SU-DHL-6 (cell line): ENCODE measurements around the gene ECE2.
A peak's percentile ranks its signal among the peaks of the same experiment; 100 is the strongest.

Experiments
- H2AFZ ChIP-seq: fragments of 200-600 bp; sonication (generic); 2 replicates; pipeline ENCODE4 v1.6.1; 2014; ENCODE audit warnings: low read depth, mild to moderate bottlenecking, moderate library complexity, mixed read lengths, antibody characterized with exemption, low read length; ENCODE audit not compliant: severe bottlenecking
- H3F3A ChIP-seq: fragments of 200-600 bp; shearing (Covaris generic); 2 replicates; pipeline ENCODE4 v1.6.0; 2016; ENCODE audit warnings: antibody characterized with exemption, mild to moderate bottlenecking; ENCODE audit not compliant: insufficient read depth
- H3K27ac ChIP-seq: fragments of 200-600 bp; sonication (generic); 2 replicates; pipeline ENCODE4 v1.5.1; 2016; ENCODE audit warnings: low read depth, mild to moderate bottlenecking, low read length, moderate library complexity, mixed read lengths
- H3K27me3 ChIP-seq: fragments of 200-600 bp; sonication (generic), shearing (Covaris generic); 2 replicates; pipeline ENCODE4 v1.6.0; 2014; ENCODE audit warnings: mild to moderate bottlenecking, low read length
- H3K36me3 ChIP-seq: fragments of 200-600 bp; sonication (generic); 2 replicates; pipeline ENCODE4 v1.6.1; 2014; ENCODE audit warnings: mild to moderate bottlenecking, low read length, mixed read lengths
- H3K4me2 ChIP-seq: fragments of 300-600, 200-600 bp; shearing (Covaris generic), sonication (generic); 2 replicates; pipeline ENCODE4 v1.6.0; 2014; ENCODE audit warnings: low read length, low read depth, mild to moderate bottlenecking; ENCODE audit not compliant: poor library complexity, severe bottlenecking
- H3K4me3 ChIP-seq: fragments of 200-600 bp; sonication (generic); 2 replicates; pipeline ENCODE4 v1.5.1; 2014; ENCODE audit warnings: antibody characterized with exemption, low read length, mild to moderate bottlenecking, mixed read lengths; ENCODE audit not compliant: insufficient read depth, poor library complexity, severe bottlenecking
- H3K79me2 ChIP-seq: fragments of 200-600 bp; sonication (generic); 2 replicates; pipeline ENCODE4 v1.6.1; 2014; ENCODE audit warnings: mild to moderate bottlenecking, low read length, moderate library complexity; ENCODE audit not compliant: insufficient read depth
- H3K9ac ChIP-seq: fragments of 200-600 bp; sonication (generic); 2 replicates; pipeline ENCODE4 v1.7.0; 2014; ENCODE audit warnings: mild to moderate bottlenecking, low read length
- H3K9me2 ChIP-seq: fragments of 200-600 bp; sonication (generic); replicated peaks from 2 replicates; pipeline ENCODE4 v1.6.1; 2014; ENCODE audit warnings: low read length; ENCODE audit not compliant: insufficient read depth
- H3K9me3 ChIP-seq: fragments of 200-600 bp; sonication (generic); 2 replicates; pipeline ENCODE4 v1.6.1; 2014; ENCODE audit warnings: low read length, mixed read lengths; ENCODE audit not compliant: insufficient read depth
- H4K20me1 ChIP-seq: fragments of 200-600 bp; sonication (generic); 2 replicates; pipeline ENCODE4 v1.6.1; 2014; ENCODE audit warnings: low read depth, mild to moderate bottlenecking, antibody characterized with exemption, low read length, moderate library complexity, mixed read lengths
- EZH2phosphoT487 ChIP-seq: fragments of 200-600 bp; sonication (generic), shearing (Covaris generic); conservative IDR thresholded peaks from 2 replicates; pipeline ENCODE4 v1.6.1; 2018; ENCODE audit warnings: mild to moderate bottlenecking, antibody characterized with exemption, low read length, moderate library complexity, mixed read lengths
- TF ChIP-seq, protein P1 (sequence below): fragments of 200-600 bp; sonication (generic); IDR thresholded peaks from one replicate; pipeline ENCODE4 v1.5.1; 2017; ENCODE audit warnings: antibody characterized with exemption, mild to moderate bottlenecking, low read length, moderate library complexity; ENCODE audit not compliant: insufficient read depth, poor library complexity, severe bottlenecking

Gene ECE2

DNA sequence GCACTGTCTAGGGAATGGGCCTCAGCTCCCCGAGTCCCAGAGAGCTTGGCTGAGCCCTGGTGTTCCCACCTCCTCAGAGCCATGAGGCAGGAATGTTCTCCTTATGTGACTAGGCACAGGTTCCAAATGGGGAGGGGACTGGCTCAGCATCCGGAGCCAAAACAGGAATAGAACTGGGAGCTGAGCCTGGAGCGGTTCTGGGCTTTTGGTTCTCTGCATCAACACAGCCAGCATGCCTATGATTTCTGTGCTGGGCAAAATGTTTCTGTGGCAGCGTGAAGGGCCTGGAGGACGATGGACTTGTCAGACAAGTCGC lies 61.5 kb downstream of the ECE2 start, which contains the start of gene FAM131A:
FAM131A (plus strand) TSS at position 202 of the 316 bp plus-strand sequence; CDS start at position 233, 31 bp downstream.
- H3F3A ChIP-seq: peaks cover 33% of the 10 kb centered on the region
- H3K27me3 ChIP-seq: no peaks in the 10 kb centered on the region
- H3K9me3 ChIP-seq: no peaks in the 10 kb centered on the region
- no peak within 1 kb of the TSS for H3K27ac ChIP-seq
- H3K9ac ChIP-seq: peak within 1 kb of the TSS; percentile 65
- H3K4me2 ChIP-seq: peak within 1 kb of the TSS; percentile 71
- H3K4me3 ChIP-seq: peak within 1 kb of the TSS; percentile 80
- 0 out of 2 replicates have a peak, but pooled peaks cover 12% of the 10 kb centered on the region for H3K36me3 ChIP-seq
- H2AFZ ChIP-seq: no peak within 1 kb of the TSS
- peaks cover 3% of the 10 kb centered on the region; the same call in 1 of the 2 replicates for H4K20me1 ChIP-seq
- TF ChIP-seq, protein P1, sequence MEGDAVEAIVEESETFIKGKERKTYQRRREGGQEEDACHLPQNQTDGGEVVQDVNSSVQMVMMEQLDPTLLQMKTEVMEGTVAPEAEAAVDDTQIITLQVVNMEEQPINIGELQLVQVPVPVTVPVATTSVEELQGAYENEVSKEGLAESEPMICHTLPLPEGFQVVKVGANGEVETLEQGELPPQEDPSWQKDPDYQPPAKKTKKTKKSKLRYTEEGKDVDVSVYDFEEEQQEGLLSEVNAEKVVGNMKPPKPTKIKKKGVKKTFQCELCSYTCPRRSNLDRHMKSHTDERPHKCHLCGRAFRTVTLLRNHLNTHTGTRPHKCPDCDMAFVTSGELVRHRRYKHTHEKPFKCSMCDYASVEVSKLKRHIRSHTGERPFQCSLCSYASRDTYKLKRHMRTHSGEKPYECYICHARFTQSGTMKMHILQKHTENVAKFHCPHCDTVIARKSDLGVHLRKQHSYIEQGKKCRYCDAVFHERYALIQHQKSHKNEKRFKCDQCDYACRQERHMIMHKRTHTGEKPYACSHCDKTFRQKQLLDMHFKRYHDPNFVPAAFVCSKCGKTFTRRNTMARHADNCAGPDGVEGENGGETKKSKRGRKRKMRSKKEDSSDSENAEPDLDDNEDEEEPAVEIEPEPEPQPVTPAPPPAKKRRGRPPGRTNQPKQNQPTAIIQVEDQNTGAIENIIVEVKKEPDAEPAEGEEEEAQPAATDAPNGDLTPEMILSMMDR: no peak
- no peak for TF ChIP-seq EZH2phosphoT487
- no peaks in the 10 kb centered on the region for H3K9me2 ChIP-seq
- no peaks in the 10 kb centered on the region for H3K79me2 ChIP-seq

DNA sequence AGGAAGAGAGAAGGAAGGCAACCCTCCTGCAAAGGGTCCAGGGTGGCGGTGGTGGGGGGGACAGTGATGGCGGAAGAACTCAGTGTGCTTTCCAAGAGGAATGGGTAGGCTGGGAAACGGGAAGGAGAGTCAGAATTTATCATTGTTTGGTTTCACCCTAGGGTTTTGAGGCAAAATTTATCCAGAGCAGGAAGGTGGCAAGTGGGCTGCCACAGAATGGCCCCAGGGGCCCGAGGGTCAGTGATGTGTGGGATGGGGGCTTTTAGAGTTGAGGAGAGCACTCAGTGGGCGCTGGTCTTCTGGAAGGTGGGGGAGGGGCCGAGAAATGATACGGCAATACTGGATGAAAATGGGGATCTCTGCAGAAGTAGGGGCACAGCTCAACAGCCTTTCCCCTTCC lies 62.2 kb downstream of the ECE2 start:
- Histone ChIP-seq H3K27me3 (no peaks in the 10 kb centered on the region), H4K20me1 (peaks cover 3% of the 10 kb centered on the region; the same call in 1 of the 2 replicates), H3K79me2 (no peaks in the 10 kb centered on the region), H3K27ac (no peak overlapping the region), H3K36me3 (0 out of 2 replicates have a peak, but pooled peaks cover 8% of the 10 kb centered on the region), H3K9ac (no peak overlapping the region), H3K4me2 (no peak overlapping the region), H3K4me3 (no peak overlapping the region), H2AFZ (no peak overlapping the region), H3K9me2 (no peaks in the 10 kb centered on the region), H3F3A (peaks cover 27% of the 10 kb centered on the region), H3K9me3 (no peaks in the 10 kb centered on the region)
- TF ChIP-seq, protein P1: no peak
- TF ChIP-seq EZH2phosphoT487: no peak

DNA sequence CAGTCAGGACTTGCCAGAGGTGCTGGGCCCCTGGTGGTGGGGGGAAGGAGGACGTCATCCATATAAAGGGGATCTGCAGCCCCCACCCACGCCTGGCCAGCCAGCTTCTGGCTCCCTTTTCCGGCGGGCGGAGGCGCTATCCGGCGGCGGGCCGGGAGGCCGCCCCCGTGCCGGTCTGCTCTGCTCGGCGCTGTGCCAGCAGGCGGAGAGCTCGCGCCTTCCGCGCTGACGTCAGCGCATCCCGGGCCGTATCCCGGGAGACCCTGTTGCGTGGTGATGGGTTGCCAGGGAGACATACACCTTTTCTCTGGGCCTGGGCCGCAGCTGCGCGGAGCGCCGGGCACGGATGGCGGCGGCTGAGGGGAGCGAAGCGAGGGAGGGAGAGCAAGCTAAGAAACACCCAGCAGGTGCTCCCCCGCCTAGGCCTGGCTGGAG lies 62.7 kb downstream of the ECE2 start:
- Histone ChIP-seq H3K27me3 (no peaks in the 10 kb centered on the region), H3K9me2 (no peaks in the 10 kb centered on the region), H3K9ac (no peak overlapping the region), H3K4me3 (no peak overlapping the region), H2AFZ (no peak overlapping the region), H3K4me2 (no peak overlapping the region), H3K79me2 (no peaks in the 10 kb centered on the region), H4K20me1 (peaks cover 3% of the 10 kb centered on the region; the same call in 1 of the 2 replicates), H3K36me3 (0 out of 2 replicates have a peak, but pooled peaks cover 6% of the 10 kb centered on the region), H3K27ac (no peak overlapping the region), H3F3A (peaks cover 21% of the 10 kb centered on the region), H3K9me3 (no peaks in the 10 kb centered on the region)
- TF ChIP-seq, protein P1: no peak
- TF ChIP-seq EZH2phosphoT487: no peak
